H1 (cell line): ENCODE measurements around the gene DHRS7B.

ENCODE experiments used
- CTCF ChIP-seq, 3 experiments: IDR thresholded peaks; 1 replicate in 2 of 3; 2 replicates in 1 of 3; pipeline versions ENCODE4 v1.5.1 to v1.6.1; 2011; ENCODE audit warnings: low read length in 3 of 3, mild to moderate bottlenecking in 3 of 3, inconsistent platforms in 2 of 3, low read depth in 1 of 3, moderate library complexity in 1 of 3; ENCODE audit not compliant: insufficient read depth in 1 of 3; ENCODE audit errors: control extremely low read depth in 1 of 3
- EGR1 ChIP-seq: IDR thresholded peaks from 2 replicates; pipeline ENCODE4 v1.6.1; 2011; ENCODE audit warnings: low read depth, low read length, borderline replicate concordance
- EZH2 ChIP-seq: fragments of 200-600 bp; sonication (generic); IDR thresholded peaks from 2 replicates; pipeline ENCODE4 v1.7.1; 2012; ENCODE audit warnings: low read depth, mild to moderate bottlenecking, moderate library complexity, low read length, inconsistent platforms; ENCODE audit not compliant: severe bottlenecking
- POLR2A ChIP-seq, 2 experiments: IDR thresholded peaks; 1 replicate in 1 of 2; 2 replicates in 1 of 2; pipeline ENCODE4 v1.6.1; 2011; ENCODE audit warnings: low read depth in 2 of 2, low read length in 2 of 2, mild to moderate bottlenecking in 2 of 2; ENCODE audit errors: control extremely low read depth in 1 of 2

- TF ChIP-seq CTCF (IDR thresholded peaks at IDR 0.05; ENCODE audit: control extremely low read depth in 1 of 3, insufficient read depth in 1 of 3, low read depth in 1 of 3, low read length in 3 of 3) (no peak), EZH2 (no peak), EGR1 (no peak), POLR2A (IDR thresholded peaks at IDR 0.05; ENCODE audit: control extremely low read depth in 1 of 2, low read depth in 2 of 2, low read length in 2 of 2) (no peak)
Measured at GRCh38 chr17:21166595-21167210, 39.9 kb downstream of the DHRS7B start.
